ENCODE measurements around the gene COL15A1. TPM values are rescaled to one million over a fixed set of nuclear protein-coding genes. Genes with fewer than 3 reads are reported as not detected.
A peak's percentile ranks its signal among the peaks of the same experiment; 100 is the strongest.

COL15A1 gene
- total RNA-seq, 1 donor from 2014 or later = 0.23 TPM

GRCh38 chr9:98971168-98971914 lies 27.6 kb downstream of the COL15A1 start:
- no peak for DNase-seq (ENCODE audit: low spot score)
- ATAC-seq = no peak

- ATAC-seq (no peak), DNase-seq (ENCODE audit: low spot score) (no peak)
These were observed 28.2 kb downstream of the COL15A1 start for GRCh38 chr9:98971915-98972223.

GRCh38 chr9:98972716-98973115 lies 29.0 kb downstream of the COL15A1 start:
- DNase-seq (ENCODE audit: low spot score) = no peak
- no peak for ATAC-seq

- DNase-seq (ENCODE audit: low spot score) (no peak), ATAC-seq (no peak)
These were observed 29.5 kb downstream of the COL15A1 start for GRCh38 chr9:98973171-98973570.

- ATAC-seq (no peak), DNase-seq (ENCODE audit: low spot score) (no peak)
These were observed 29.9 kb downstream of the COL15A1 start for GRCh38 chr9:98973576-98973975.

GRCh38 chr9:98974106-98974505 lies 30.4 kb downstream of the COL15A1 start:
- DNase-seq (ENCODE audit: low spot score) (no peak), ATAC-seq (no peak)

- DNase-seq (ENCODE audit: low spot score) = no peak
- ATAC-seq = no peak
These were observed 30.8 kb downstream of the COL15A1 start for GRCh38 chr9:98974554-98974953.

GRCh38 chr9:98974994-98975712 lies 31.4 kb downstream of the COL15A1 start:
- peak; percentile 99 for ATAC-seq
- peak; percentile 79 for DNase-seq (ENCODE audit: low spot score)

- DNase-seq (ENCODE audit: low spot score) (no peak), ATAC-seq (no peak)
These were observed 32.1 kb downstream of the COL15A1 start for GRCh38 chr9:98975838-98976237.

GRCh38 chr9:98977246-98977714 lies 33.6 kb downstream of the COL15A1 start:
- ATAC-seq = no peak
- DNase-seq (ENCODE audit: low spot score) = no peak

- no peak for DNase-seq (ENCODE audit: low spot score)
- no peak for ATAC-seq
These were observed 34.1 kb downstream of the COL15A1 start for GRCh38 chr9:98977813-98978212.

- no peak for ATAC-seq
- no peak for DNase-seq (ENCODE audit: low spot score)
These were observed 34.5 kb downstream of the COL15A1 start for GRCh38 chr9:98978231-98978681.

- ATAC-seq (no peak), DNase-seq (ENCODE audit: low spot score) (no peak)
These were observed 36.6 kb downstream of the COL15A1 start for GRCh38 chr9:98980291-98980690.

- DNase-seq (ENCODE audit: low spot score) (no peak), ATAC-seq (no peak)
These were observed 39.9 kb downstream of the COL15A1 start for GRCh38 chr9:98983295-98984268.

- DNase-seq (ENCODE audit: low spot score) = no peak
- no peak for ATAC-seq
These were observed 41.9 kb downstream of the COL15A1 start for GRCh38 chr9:98985596-98985995.

GRCh38 chr9:98986866-98987651 lies 43.4 kb downstream of the COL15A1 start:
- DNase-seq (ENCODE audit: low spot score) (no peak), ATAC-seq (no peak)

- DNase-seq (ENCODE audit: low spot score) (no peak), ATAC-seq (no peak)
These were observed 45.6 kb downstream of the COL15A1 start for GRCh38 chr9:98989036-98990000.

- DNase-seq (ENCODE audit: low spot score) = no peak
- no peak for ATAC-seq
These were observed 46.6 kb downstream of the COL15A1 start for GRCh38 chr9:98990181-98990870.
